Stimulated activated CD4-positive, alpha-beta T cell treated with anti-CD3 and anti-CD28 coated beads, Interleukin-1b, Interleukin-23, amount 100 ng/mL, for 4 hours (primary cell): ENCODE measurements around the gene GABRB3.
"Not testable (repeated sequence)": the region's sequence is repeated elsewhere in the genome, so short reads cannot be mapped to it uniquely, and the experiment has no call there.

Source experiments
- DNase-seq, 2 donors: peaks; one replicate each; pipeline ENCODE4 v3.0.0-alpha.2; 2020; ENCODE audit warnings: low read depth in 2 of 2

GABRB3 gene

GRCh38 chr15:26736502-26737248 is 36.2 kb downstream of the GABRB3 start:
- no peak for DNase-seq

- no peak for DNase-seq
Measured at GRCh38 chr15:26731965-26732364, 40.9 kb downstream of the GABRB3 start.

GRCh38 chr15:26729581-26729980 is 43.3 kb downstream of the GABRB3 start:
- no peak for DNase-seq

GRCh38 chr15:26729030-26729429 is 43.8 kb downstream of the GABRB3 start:
- DNase-seq, result no peak

GRCh38 chr15:26724381-26725150 is 48.3 kb downstream of the GABRB3 start:
- no peak for DNase-seq

GRCh38 chr15:26722621-26723160 is 50.2 kb downstream of the GABRB3 start:
- no peak for DNase-seq

GRCh38 chr15:26721232-26721967 is 51.5 kb downstream of the GABRB3 start:
- DNase-seq, result no peak

GRCh38 chr15:26720546-26720945 is 52.3 kb downstream of the GABRB3 start:
- no peak for DNase-seq

- DNase-seq, result not testable (repeated sequence)
Measured at GRCh38 chr15:26719866-26720265, 53.0 kb downstream of the GABRB3 start.

- no peak for DNase-seq
Measured at GRCh38 chr15:26716069-26716468, 56.8 kb downstream of the GABRB3 start.

- DNase-seq, result no peak
Measured at GRCh38 chr15:26713498-26713897, 59.4 kb downstream of the GABRB3 start.

GRCh38 chr15:26712335-26712734 is 60.5 kb downstream of the GABRB3 start:
- DNase-seq, result no peak

- no peak for DNase-seq
Measured at GRCh38 chr15:26711445-26711844, 61.4 kb downstream of the GABRB3 start.

- no peak for DNase-seq
Measured at GRCh38 chr15:26702381-26702780, 70.5 kb downstream of the GABRB3 start.

- no peak for DNase-seq
Measured at GRCh38 chr15:26698555-26698954, 74.3 kb downstream of the GABRB3 start.

GRCh38 chr15:26697913-26698312 is 75.0 kb downstream of the GABRB3 start:
- DNase-seq, result no peak

GRCh38 chr15:26691249-26691648 is 81.6 kb downstream of the GABRB3 start:
- no peak for DNase-seq

- no peak for DNase-seq
Measured at GRCh38 chr15:26690778-26691177, 82.1 kb downstream of the GABRB3 start.

GRCh38 chr15:26689462-26689861 is 83.4 kb downstream of the GABRB3 start:
- no peak for DNase-seq

GRCh38 chr15:26686547-26687187 is 86.2 kb downstream of the GABRB3 start:
- no peak for DNase-seq

GRCh38 chr15:26682598-26683164 is 90.2 kb downstream of the GABRB3 start:
- no peak for DNase-seq
